PC-9 (cell line): Measurements from ENCODE around the gene CCT3. TPM values are rescaled to one million over a fixed set of nuclear protein-coding genes. Genes with fewer than 3 reads are reported as not detected.

Source experiments
- BruUV-seq: library from RNA; stranded (reverse); fragments of 400-500 nt; replicated peaks from 2 replicates; lab custom pipeline; 2021; lab: Mats Ljungman, UMichigan
- CTCF ChIA-PET: fragments of 300-600 bp; sonication (Branson Sonifier 250); formaldehyde crosslinking; loops from one replicate; lab custom pipeline; 2022; ENCODE audit warnings: antibody characterized with exemption; lab: Charles Lee
- POLR2A ChIA-PET: fragments of 300-600 bp; sonication (Branson Sonifier 250); formaldehyde crosslinking; loops from one replicate; lab custom pipeline; 2022; ENCODE audit warnings: antibody characterized with exemption; ENCODE audit not compliant: unreplicated experiment; lab: Charles Lee
- DNase-seq, 2 experiments: peaks; one replicate each; pipeline versions ENCODE4 v3.0.0 to v3.0.0-alpha.2; 2015 to 2022; ENCODE audit warnings: mixed read lengths in 1 of 2
- H2AFZ ChIP-seq: fragments of 200-600 bp; sonication (generic); 2 replicates; pipeline ENCODE4 v1.8.1; 2017; ENCODE audit warnings: antibody characterized with exemption
- H3F3A ChIP-seq: fragments of 200-600 bp; sonication (generic); 2 replicates; pipeline ENCODE4 v1.8.1; 2017; ENCODE audit warnings: antibody characterized with exemption, mild to moderate bottlenecking, low read depth; ENCODE audit not compliant: insufficient read depth
- H3K27ac ChIP-seq: fragments of 200-600 bp; sonication (generic); 2 replicates; pipeline ENCODE4 v1.6.1; 2016; ENCODE audit warnings: mixed run types
- H3K27me3 ChIP-seq: fragments of 200-600 bp; sonication (generic); 2 replicates; pipeline ENCODE4 v1.6.1; 2016; ENCODE audit warnings: low read depth, mixed run types; ENCODE audit not compliant: insufficient read depth
- H3K36me3 ChIP-seq: fragments of 200-600 bp; sonication (generic); 2 replicates; pipeline ENCODE4 v1.6.1; 2016; ENCODE audit warnings: low read depth, mixed run types
- H3K4me1 ChIP-seq: fragments of 200-600 bp; sonication (generic); replicated peaks from 2 replicates; pipeline ENCODE4 v1.6.1; 2016; ENCODE audit warnings: mixed run types; ENCODE audit not compliant: insufficient read depth
- H3K4me2 ChIP-seq: fragments of 200-600 bp; sonication (generic); 2 replicates; pipeline ENCODE4 v1.6.1; 2017; ENCODE audit warnings: mixed run types
- H3K4me3 ChIP-seq: fragments of 200-600 bp; sonication (generic); 2 replicates; pipeline ENCODE4 v1.6.1; 2016; ENCODE audit warnings: mixed run types
- H3K79me2 ChIP-seq: fragments of 200-600 bp; sonication (generic); 2 replicates; pipeline ENCODE4 v1.6.1; 2017; ENCODE audit warnings: low read depth, mixed run types
- H3K9me2 ChIP-seq: fragments of 200-600 bp; sonication (generic); 2 replicates; pipeline ENCODE4 v1.8.1; 2017; ENCODE audit warnings: mild to moderate bottlenecking; ENCODE audit not compliant: insufficient read depth
- H3K9me3 ChIP-seq: fragments of 200-600 bp; sonication (generic); 2 replicates; pipeline ENCODE4 v1.8.1; 2016; ENCODE audit warnings: low read depth; ENCODE audit not compliant: insufficient read depth
- H4K20me1 ChIP-seq: fragments of 200-600 bp; sonication (generic); 2 replicates; pipeline ENCODE4 v1.8.1; 2017; ENCODE audit not compliant: insufficient read depth
- EZH2 ChIP-seq: fragments of 200-600 bp; sonication (generic); IDR thresholded peaks from 2 replicates; pipeline ENCODE4 v1.8.0; 2017; ENCODE audit warnings: antibody characterized with exemption, low read depth
- intact Hi-C: fragments of 100-400 bp; cut with micrococcal nuclease; formaldehyde crosslinking; loops from one replicate; pipeline ENCODE4 v1.10.0; 2022; ENCODE audit not compliant: unreplicated experiment
- total RNA-seq: library from RNA; stranded (reverse); gene quantifications from 2 replicates; pipeline ENCODE4 v1.2.3, GENCODE V29; 2021
- TF ChIP-seq, protein P1 (sequence below): fragments of 200-600 bp; sonication (generic); conservative IDR thresholded peaks from 2 replicates; pipeline ENCODE4 v1.6.1; 2017; ENCODE audit warnings: mixed run types, antibody characterized with exemption, mild to moderate bottlenecking, moderate library complexity

CCT3 gene
- total RNA-seq, 1 experiment from 2014 or later, result 317 TPM

- H3K36me3 ChIP-seq, result 0 out of 2 replicates have a peak, but pooled peaks cover 11% of the 10 kb centered on the region
- H4K20me1 ChIP-seq, result peaks cover 9% of the 10 kb centered on the region
- BruUV-seq, result no TSS peak
- H3K27me3 ChIP-seq, result no peaks in the 10 kb centered on the region
- intact Hi-C loops, result loop anchor here (5.0 kb wide), 1 partner anchor 307 kb away; the partner anchor contains the start of gene ARHGEF2
- ChIA-PET CTCF (no interaction called here), POLR2A (interaction anchor here (0.6 kb wide), 1 partner anchor 15 kb away, joined by 3 read pairs; the partner anchor contains the start of gene VHLL)
- peaks cover 54% of the 10 kb centered on the region for H3K79me2 ChIP-seq
- peaks cover 23% of the 10 kb centered on the region; the same call in 1 of the 2 replicates for H3F3A ChIP-seq
- peak overlapping the region; percentile 96 for H3K4me2 ChIP-seq
- peaks cover 30% of the 10 kb centered on the region for H3K4me1 ChIP-seq
- H3K9me2 ChIP-seq, result no peaks in the 10 kb centered on the region
- TF ChIP-seq, protein P1, sequence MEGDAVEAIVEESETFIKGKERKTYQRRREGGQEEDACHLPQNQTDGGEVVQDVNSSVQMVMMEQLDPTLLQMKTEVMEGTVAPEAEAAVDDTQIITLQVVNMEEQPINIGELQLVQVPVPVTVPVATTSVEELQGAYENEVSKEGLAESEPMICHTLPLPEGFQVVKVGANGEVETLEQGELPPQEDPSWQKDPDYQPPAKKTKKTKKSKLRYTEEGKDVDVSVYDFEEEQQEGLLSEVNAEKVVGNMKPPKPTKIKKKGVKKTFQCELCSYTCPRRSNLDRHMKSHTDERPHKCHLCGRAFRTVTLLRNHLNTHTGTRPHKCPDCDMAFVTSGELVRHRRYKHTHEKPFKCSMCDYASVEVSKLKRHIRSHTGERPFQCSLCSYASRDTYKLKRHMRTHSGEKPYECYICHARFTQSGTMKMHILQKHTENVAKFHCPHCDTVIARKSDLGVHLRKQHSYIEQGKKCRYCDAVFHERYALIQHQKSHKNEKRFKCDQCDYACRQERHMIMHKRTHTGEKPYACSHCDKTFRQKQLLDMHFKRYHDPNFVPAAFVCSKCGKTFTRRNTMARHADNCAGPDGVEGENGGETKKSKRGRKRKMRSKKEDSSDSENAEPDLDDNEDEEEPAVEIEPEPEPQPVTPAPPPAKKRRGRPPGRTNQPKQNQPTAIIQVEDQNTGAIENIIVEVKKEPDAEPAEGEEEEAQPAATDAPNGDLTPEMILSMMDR, result no peak
- no peak for TF ChIP-seq EZH2
- H3K4me3 ChIP-seq, result peak overlapping the region; percentile 97
- DNase-seq, result peak in 1 of 2 experiments; percentile 21
- H3K27ac ChIP-seq, result peak overlapping the region; percentile 23; the same call in 1 of the 2 replicates
- H2AFZ ChIP-seq, result peak overlapping the region; percentile 49; the same call in 1 of the 2 replicates
- no peaks in the 10 kb centered on the region for H3K9me3 ChIP-seq
Measured at GRCh38 chr1:156284757-156285156, 53.3 kb downstream of the CCT3 start.

DNA sequence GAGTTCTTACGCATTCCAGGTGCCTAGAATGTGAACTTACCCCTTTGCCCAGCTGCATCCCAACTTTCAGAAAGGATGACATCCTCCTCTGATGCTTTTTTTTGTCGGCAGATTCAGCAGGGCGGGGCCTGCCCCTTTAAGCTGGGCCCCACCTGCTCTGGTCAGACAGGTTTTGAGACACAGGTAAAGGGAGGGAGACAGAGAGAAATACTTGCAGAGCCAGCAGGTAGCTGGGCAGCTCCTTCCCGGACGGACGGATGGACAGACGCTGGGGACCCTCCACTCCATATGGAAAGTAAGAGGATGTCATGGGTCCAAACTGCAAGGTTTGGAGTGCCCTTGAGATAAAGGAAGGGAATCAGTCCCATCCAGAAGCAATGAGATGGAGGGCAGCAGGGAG, 54.0 kb downstream of the CCT3 start, which contains the start of gene TMEM79:
Gene TMEM79 (plus strand): TSS at position 214 of the 400 bp plus-strand sequence. CDS start 902 bp downstream, outside the sequence.
- TF ChIP-seq, protein P1, result no peak
- no peak for TF ChIP-seq EZH2
- H3K9me3 ChIP-seq, result no peaks in the 10 kb centered on the region
- peaks cover 30% of the 10 kb centered on the region for H3K4me1 ChIP-seq
- H2AFZ ChIP-seq, result peak within 1 kb of the TSS; percentile 83
- H3K9me2 ChIP-seq, result no peaks in the 10 kb centered on the region
- 0 out of 2 replicates have a peak, but pooled peaks cover 11% of the 10 kb centered on the region for H3K36me3 ChIP-seq
- intact Hi-C loops, result loop anchor here (5.0 kb wide), 1 partner anchor 307 kb away; the partner anchor contains the start of gene ARHGEF2
- H3K27ac ChIP-seq, result peak within 1 kb of the TSS; percentile 85
- ChIA-PET CTCF (interaction anchor here (0.5 kb wide), 1 partner anchor 216 kb away, joined by 3 read pairs; the partner anchor contains the start of gene MEF2D), POLR2A (interaction anchor here (0.5 to 0.9 kb wide), 5 partner anchors 12 to 377 kb away, joined by 3 read pairs; partner anchors contain the start of genes GLMP and VHLL)
- peaks cover 23% of the 10 kb centered on the region; the same call in 1 of the 2 replicates for H3F3A ChIP-seq
- H4K20me1 ChIP-seq, result peaks cover 15% of the 10 kb centered on the region
- peaks cover 60% of the 10 kb centered on the region for H3K79me2 ChIP-seq
- peak; percentile 66 to 68 for DNase-seq
- BruUV-seq, result no TSS peak
- H3K27me3 ChIP-seq, result no peaks in the 10 kb centered on the region
- H3K4me3 ChIP-seq, result peak within 1 kb of the TSS; percentile 97
- H3K4me2 ChIP-seq, result peak within 1 kb of the TSS; percentile 96

- Histone ChIP-seq H3K27ac (peak overlapping the region; percentile 85; the same call in 1 of the 2 replicates), H3K4me2 (peak overlapping the region; percentile 96), H3F3A (peaks cover 23% of the 10 kb centered on the region; the same call in 1 of the 2 replicates), H3K9me2 (no peaks in the 10 kb centered on the region), H3K4me1 (peaks cover 30% of the 10 kb centered on the region), H3K79me2 (peaks cover 66% of the 10 kb centered on the region), H2AFZ (peak overlapping the region; percentile 83), H4K20me1 (peaks cover 16% of the 10 kb centered on the region), H3K4me3 (peak overlapping the region; percentile 97), H3K9me3 (no peaks in the 10 kb centered on the region), H3K27me3 (no peaks in the 10 kb centered on the region), H3K36me3 (peaks cover 11% of the 10 kb centered on the region; the same call in 1 of the 2 replicates)
- ChIA-PET CTCF (interaction anchor here (0.5 kb wide), 1 partner anchor 217 kb away, joined by 3 read pairs; the partner anchor contains the start of gene MEF2D), POLR2A (interaction anchor here (0.5 to 0.9 kb wide), 5 partner anchors 46 to 378 kb away, joined by 3 to 10 read pairs (median 3); no protein-coding TSS in a partner anchor)
- DNase-seq, result no peak
- intact Hi-C loops, result loop anchor here (5.0 kb wide), 1 partner anchor 306 kb away; the partner anchor contains the start of gene ARHGEF2
- no peak for TF ChIP-seq EZH2
- TF ChIP-seq, protein P1, result no peak
- no TSS peak for BruUV-seq
Measured at GRCh38 chr1:156283521-156283920, 54.6 kb downstream of the CCT3 start.
